Measurements from ENCODE around the gene HSPA12B. TPM values are rescaled to one million over a fixed set of nuclear protein-coding genes. Genes with fewer than 3 reads are reported as not detected.

HSPA12B gene
- total RNA-seq, 4 donors from 2014 or later: 12.7 to 30.9 (median 18.7) TPM

- Histone ChIP-seq H3K27me3 (no peaks in the 10 kb centered on the region), H3K4me1 (peaks cover 0 to 17% (median 0%) of the 10 kb centered on the region in 4 donors), H3K36me3 (no peaks in the 10 kb centered on the region), H3K27ac (no peak overlapping the region), H3K9me3 (no peaks in the 10 kb centered on the region), H3K4me3 (peak overlapping the region in 1 of 4 donors; percentile 26)
- DNase-seq (ENCODE audit: low spot score in 2 of 2): peak; percentile 68 to 88
- TF ChIP-seq POLR2A (IDR thresholded peaks at IDR 0.05) (no peak), CTCF (IDR thresholded peaks at IDR 0.05) (peak; percentile 92 to 98 (median 96))
- WGBS, 2 donors: 25 to 26% methylated on average over 16 to 17 of the region's 18 CpGs
These were observed 21.6 kb upstream of the HSPA12B start for GRCh38 chr20:3710703-3711483.

- Histone ChIP-seq H3K27me3 (no peaks in the 10 kb centered on the region), H3K27ac (no peak overlapping the region), H3K9me3 (no peaks in the 10 kb centered on the region), H3K36me3 (no peaks in the 10 kb centered on the region), H3K4me1 (peaks cover 0 to 17% (median 0%) of the 10 kb centered on the region in 4 donors), H3K4me3 (peak overlapping the region in 1 of 4 donors; percentile 26)
- WGBS, 2 donors: 71 to 78% methylated on average over 4 of the region's 4 CpGs
- TF ChIP-seq CTCF (IDR thresholded peaks at IDR 0.05): no peak
- TF ChIP-seq POLR2A (IDR thresholded peaks at IDR 0.05): no peak
- no peak for TF ChIP-seq EP300 (IDR thresholded peaks at IDR 0.05)
- DNase-seq (ENCODE audit: low spot score in 2 of 2): no peak
These were observed 21.0 kb upstream of the HSPA12B start for GRCh38 chr20:3711484-3711941.

- Histone ChIP-seq H3K27me3 (no peaks in the 10 kb centered on the region), H3K27ac (no peak within 1 kb of the TSS), H3K9me3 (no peaks in the 10 kb centered on the region), H3K4me3 (peak within 1 kb of the TSS in 1 of 4 donors; percentile 26), H3K4me1 (peaks cover 0 to 17% (median 0%) of the 10 kb centered on the region in 4 donors), H3K36me3 (no peaks in the 10 kb centered on the region)
- TF ChIP-seq POLR2A (IDR thresholded peaks at IDR 0.05) (no peak), EP300 (IDR thresholded peaks at IDR 0.05) (peak in 1 of 2 donors; percentile 74)
- 77 to 84% methylated on average over 9 to 14 of the region's 15 CpGs for WGBS, 2 donors
- peak; percentile 39 to 46 for DNase-seq (ENCODE audit: low spot score in 2 of 2)
These were observed 20.1 kb upstream of the HSPA12B start, which contains the start of gene SIGLEC1 for GRCh38 chr20:3712279-3712873. Gene SIGLEC1 (minus strand): TSS chr20:3712600. CDS start chr20:3707128, 5,472 bp downstream.

DNA sequence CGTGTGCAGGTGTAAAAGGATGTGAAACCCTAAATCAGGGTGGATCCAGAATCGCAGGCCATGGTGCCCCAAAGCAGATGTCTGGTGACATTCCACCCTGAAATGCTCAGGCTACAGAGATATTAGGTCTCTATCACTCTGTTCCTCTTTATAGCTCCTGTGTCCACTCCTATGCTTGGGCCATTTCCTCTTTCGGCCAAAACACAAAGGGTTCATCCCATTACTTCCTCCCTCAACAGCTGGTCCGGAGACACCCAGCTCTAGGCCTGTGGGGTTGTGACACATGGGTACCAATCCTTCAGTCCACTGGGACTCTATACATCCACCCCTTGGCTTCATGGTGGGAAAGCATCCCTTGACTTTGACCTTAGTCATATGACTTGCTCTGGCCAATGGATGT, 18.4 kb upstream of the HSPA12B start:
- Histone ChIP-seq H3K36me3 (no peaks in the 10 kb centered on the region), H3K27me3 (no peaks in the 10 kb centered on the region), H3K4me1 (peaks cover 0 to 17% (median 0%) of the 10 kb centered on the region in 4 donors), H3K4me3 (no peak overlapping the region), H3K27ac (no peak overlapping the region), H3K9me3 (no peaks in the 10 kb centered on the region)
- WGBS, 2 donors: 68 to 75% methylated on average over 4 of the region's 4 CpGs
- TF ChIP-seq EP300 (IDR thresholded peaks at IDR 0.05): peak in 1 of 2 donors; percentile 42
- TF ChIP-seq POLR2A (IDR thresholded peaks at IDR 0.05): no peak
- no peak for DNase-seq (ENCODE audit: low spot score in 2 of 2)

GRCh38 chr20:3716195-3716834, 16.2 kb upstream of the HSPA12B start:
- TF ChIP-seq CTCF (IDR thresholded peaks at IDR 0.05) (peak; percentile 36 to 63 (median 53)), EP300 (IDR thresholded peaks at IDR 0.05) (no peak)
- WGBS, 2 donors: 77 to 80% methylated on average over 4 of the region's 4 CpGs
- Histone ChIP-seq H3K27ac (no peak overlapping the region), H3K9me3 (no peaks in the 10 kb centered on the region), H3K4me1 (peaks cover 0 to 3% (median 0%) of the 10 kb centered on the region in 4 donors), H3K27me3 (no peaks in the 10 kb centered on the region), H3K36me3 (no peaks in the 10 kb centered on the region), H3K4me3 (no peak overlapping the region)
- no peak for DNase-seq (ENCODE audit: low spot score in 2 of 2)
